HL-60 (cell line): ENCODE results near the gene TMEM231.

ENCODE experiments used
- DNase-seq, 2 experiments: peaks; one replicate each; pipeline ENCODE4 v3.0.0-alpha.2; 2010 to 2020; ENCODE audit warnings: low read depth in 1 of 2, low spot score in 1 of 2
- H3K27ac ChIP-seq: fragments of 250-450 bp; sonication (Bioruptor Pico); replicated peaks from 2 replicates; pipeline ENCODE4 v1.5.1; 2020; ENCODE audit warnings: mild to moderate bottlenecking, moderate library complexity
- H3K27me3 ChIP-seq: fragments of 250-450 bp; sonication (Bioruptor Pico); 2 replicates; pipeline ENCODE4 v1.5.1; 2021; ENCODE audit warnings: mild to moderate bottlenecking, moderate library complexity; ENCODE audit not compliant: insufficient read depth, poor library complexity, severe bottlenecking
- H3K4me3 ChIP-seq: replicated peaks from 2 replicates; pipeline ENCODE4 v1.5.1; 2011; ENCODE audit warnings: mild to moderate bottlenecking, control low read depth, low read length; ENCODE audit not compliant: insufficient read depth
- CTCF ChIP-seq: IDR thresholded peaks from one replicate; pipeline ENCODE4 v1.5.1; 2011; ENCODE audit warnings: low read length, control low read depth, inconsistent platforms; ENCODE audit not compliant: insufficient read depth
- GABPA ChIP-seq: IDR thresholded peaks from 2 replicates; pipeline ENCODE4 v1.6.1; 2012; ENCODE audit warnings: low read depth
- POLR2AphosphoS5 ChIP-seq: IDR thresholded peaks from 2 replicates; pipeline ENCODE4 v1.6.1; 2012; ENCODE audit warnings: low read depth
- REST ChIP-seq: IDR thresholded peaks from 2 replicates; pipeline ENCODE4 v1.6.1; 2012; ENCODE audit warnings: low read depth; ENCODE audit not compliant: insufficient replicate concordance
- SPI1 ChIP-seq: IDR thresholded peaks from 2 replicates; pipeline ENCODE4 v1.6.1; 2012; ENCODE audit warnings: low read depth, mild to moderate bottlenecking, borderline replicate concordance

The TMEM231 gene

GRCh38 chr16:75532142-75532765 is 23.8 kb downstream of the TMEM231 start:
- no peak overlapping the region for H3K27ac ChIP-seq
- H3K27me3 ChIP-seq = no peaks in the 10 kb centered on the region
- H3K4me3 ChIP-seq = no peak overlapping the region
- TF ChIP-seq CTCF (no peak), POLR2AphosphoS5 (no peak), SPI1 (no peak)
- no peak for DNase-seq

- TF ChIP-seq POLR2AphosphoS5 (no peak), CTCF (no peak), SPI1 (no peak), GABPA (no peak), REST (no peak)
- Histone ChIP-seq H3K27me3 (no peaks in the 10 kb centered on the region), H3K4me3 (no peak overlapping the region), H3K27ac (no peak overlapping the region)
- no peak for DNase-seq
These were observed 26.1 kb downstream of the TMEM231 start for GRCh38 chr16:75529959-75530358.

GRCh38 chr16:75529056-75529905 is 26.8 kb downstream of the TMEM231 start:
- no peaks in the 10 kb centered on the region for H3K27me3 ChIP-seq
- DNase-seq = no peak
- H3K4me3 ChIP-seq = no peak overlapping the region
- H3K27ac ChIP-seq = no peak overlapping the region
- TF ChIP-seq POLR2AphosphoS5 (no peak), GABPA (no peak), REST (no peak), SPI1 (no peak), CTCF (no peak)
